ENCODE data around the gene RAD23A.
"Not testable (repeated sequence)": the region's sequence is repeated elsewhere in the genome, so short reads cannot be mapped to it uniquely, and the experiment has no call there.

The RAD23A gene

DNA sequence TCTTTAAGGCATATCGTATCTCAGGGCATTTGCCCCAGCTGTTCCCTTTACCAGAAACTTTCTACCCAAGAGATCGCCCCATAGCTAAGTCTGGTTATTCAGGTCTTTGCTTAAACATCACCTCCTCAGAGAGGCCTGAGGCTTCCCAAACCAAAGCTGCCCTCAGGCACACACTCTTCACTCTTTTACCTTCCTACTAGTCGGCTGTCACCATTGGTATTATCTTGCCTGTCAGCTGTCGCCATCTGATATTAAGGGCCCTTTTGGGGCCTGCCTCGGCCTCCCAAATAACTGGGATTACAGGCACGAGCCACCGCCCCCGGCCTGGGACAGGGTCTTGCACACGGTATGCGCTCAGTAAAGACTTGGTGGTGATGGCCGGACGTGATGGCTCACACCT, 10.3 kb downstream of the RAD23A start:
- no peak for DNase-seq

DNA sequence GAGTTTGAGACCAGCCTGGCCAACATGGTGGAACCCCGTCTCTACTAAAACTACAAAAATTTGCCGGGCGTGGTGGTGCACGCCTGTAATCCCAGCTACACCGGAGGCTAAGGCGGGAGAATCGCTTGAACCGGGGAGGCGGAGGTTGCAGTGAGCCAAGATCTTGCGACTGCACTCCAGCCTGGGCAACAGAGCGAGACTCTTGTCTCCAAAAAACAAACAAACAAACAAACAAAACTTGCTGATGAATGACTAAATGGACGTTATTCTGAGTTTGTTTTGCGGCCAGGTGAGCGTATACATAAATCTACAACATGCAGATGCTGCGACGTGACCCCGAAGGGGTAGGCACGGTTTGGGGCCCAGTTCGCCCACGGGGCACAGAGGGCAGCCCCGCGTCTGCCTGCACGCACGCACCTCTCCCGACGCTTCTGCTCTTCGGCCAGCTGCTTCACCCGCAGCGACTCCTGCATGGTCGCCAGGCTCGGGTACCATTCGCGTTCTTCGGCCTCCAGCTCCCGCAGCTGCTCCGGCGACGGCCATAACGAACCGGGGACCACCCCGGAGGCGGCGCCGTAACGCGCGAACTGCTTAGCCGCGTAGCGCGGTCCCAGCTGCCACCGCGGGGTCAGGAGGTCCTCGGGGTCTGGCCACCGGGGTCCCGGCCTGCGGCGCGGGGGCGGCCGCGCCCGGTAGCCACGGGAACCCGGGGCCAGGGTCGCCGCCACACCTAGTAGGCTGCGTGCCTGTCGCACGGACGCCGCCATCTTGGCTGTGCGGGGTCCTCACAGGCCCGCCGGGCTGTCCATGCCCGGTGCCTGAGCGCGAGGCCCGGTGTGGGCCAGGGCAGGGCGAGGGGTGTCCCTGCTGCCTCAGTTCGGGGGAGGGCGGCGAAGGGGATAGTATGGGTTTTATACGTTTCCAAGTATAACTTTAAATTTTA, 11.1 kb downstream of the RAD23A start, which contains the start of gene GADD45GIP1:
Gene GADD45GIP1 (minus strand): TSS at position 778 of the 943 bp plus-strand sequence. CDS start 11 bp downstream, at position 767.
- DNase-seq, result peak; percentile 87

- DNase-seq, result not testable (repeated sequence)
Measured at GRCh38 chr19:12957389-12957952, 11.8 kb downstream of the RAD23A start.

DNA sequence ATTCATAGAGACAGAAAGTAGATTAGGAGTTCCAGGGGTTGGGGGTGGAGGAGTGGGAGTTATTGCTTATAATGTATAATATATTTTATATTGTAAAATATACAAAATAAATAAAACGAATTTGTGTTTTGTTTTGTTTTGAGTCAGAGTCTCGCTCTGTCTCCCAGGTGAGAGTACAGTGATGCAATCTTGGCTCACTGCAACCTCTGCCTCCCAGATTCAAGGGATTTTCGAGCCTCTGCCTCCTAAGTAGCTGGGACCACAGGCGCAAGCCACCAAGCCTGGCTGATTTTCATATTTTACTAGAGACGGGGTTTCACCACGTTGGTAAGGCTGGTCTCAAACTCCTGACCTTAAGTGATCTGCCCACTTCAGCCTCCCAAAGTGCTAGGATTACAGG, 13.8 kb downstream of the RAD23A start:
- DNase-seq, result no peak

DNA sequence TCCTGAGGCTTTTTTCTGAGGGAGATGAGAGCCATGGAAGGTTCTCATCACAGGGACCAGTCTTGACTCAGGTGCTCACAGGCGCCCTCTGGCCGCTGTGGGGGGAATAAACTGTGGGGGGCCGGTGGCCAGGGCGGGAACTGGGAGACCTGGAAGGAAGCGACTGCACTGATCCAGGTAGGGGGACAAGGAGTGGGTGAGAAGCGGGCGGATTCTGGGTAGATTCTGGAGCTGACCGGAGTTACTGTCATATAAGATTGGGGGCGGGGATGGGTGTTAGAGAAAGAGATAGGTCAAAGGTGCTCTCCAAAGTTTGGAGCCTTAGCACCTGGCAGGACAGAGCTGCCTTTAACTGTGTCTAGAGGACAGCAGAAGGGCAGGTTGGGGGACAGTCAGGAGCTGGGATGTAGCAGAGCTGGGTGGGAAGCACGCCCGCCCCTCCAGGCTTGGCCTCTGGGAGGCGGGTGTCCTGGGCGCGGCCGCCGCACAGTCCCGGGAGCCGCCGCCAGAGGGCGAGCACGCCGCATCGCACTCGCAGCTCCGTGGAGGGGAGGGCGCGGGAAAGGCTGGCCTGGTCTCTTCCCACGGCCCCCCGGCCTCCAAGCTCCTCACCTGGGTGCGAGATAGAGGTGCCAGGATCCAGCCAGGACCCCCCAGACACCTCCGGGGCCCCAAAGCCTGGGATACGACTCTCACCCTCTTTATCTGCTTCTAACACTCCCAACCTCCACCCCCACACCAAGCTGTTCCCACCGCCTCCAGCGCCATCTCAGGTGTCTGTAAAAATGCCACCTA, 19.6 kb downstream of the RAD23A start:
- peak; percentile 84 for DNase-seq

GRCh38 chr19:12965812-12966135, 20.1 kb downstream of the RAD23A start:
- no peak for DNase-seq

- DNase-seq, result no peak
Measured at GRCh38 chr19:12967907-12968306, 22.2 kb downstream of the RAD23A start.

DNA sequence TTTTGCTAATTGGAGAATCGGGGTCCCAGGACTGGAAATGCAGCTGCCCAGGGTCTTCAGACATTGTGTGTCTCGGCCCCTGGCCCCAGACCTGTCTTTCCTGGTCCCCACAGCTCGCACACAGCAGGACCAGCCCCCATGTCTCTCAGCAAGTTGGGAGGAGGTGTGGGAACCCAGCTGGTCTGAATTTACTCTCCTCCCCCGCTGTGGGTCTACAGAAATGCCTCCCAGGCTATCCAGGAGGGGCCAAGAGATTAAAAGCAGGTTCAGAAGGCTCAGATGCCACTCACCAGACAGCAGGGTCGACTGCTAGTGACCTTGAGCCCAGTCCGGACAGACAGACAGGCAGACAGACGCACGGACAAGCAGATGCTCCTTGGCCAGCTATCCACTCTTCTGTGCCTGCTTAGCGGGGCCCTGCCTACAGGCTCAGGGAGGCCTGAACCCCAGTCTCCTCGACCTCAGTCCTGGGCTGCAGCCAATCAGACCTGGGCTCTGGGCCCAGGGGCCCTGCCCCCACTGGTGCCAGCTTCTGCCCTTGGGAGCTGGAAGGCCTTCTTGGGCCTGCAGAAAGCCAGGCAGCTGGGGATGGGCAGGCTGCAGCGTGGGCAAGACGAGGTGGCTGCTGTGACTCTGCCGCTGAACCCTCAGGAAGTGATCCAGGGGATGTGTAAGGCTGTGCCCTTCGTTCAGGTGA, 23.8 kb downstream of the RAD23A start, which contains the start of gene DAND5:
Gene DAND5 (plus strand): TSS at position 285 of the 697 bp plus-strand sequence. CDS start 85 bp downstream, at position 370.
- no peak for DNase-seq

DNA sequence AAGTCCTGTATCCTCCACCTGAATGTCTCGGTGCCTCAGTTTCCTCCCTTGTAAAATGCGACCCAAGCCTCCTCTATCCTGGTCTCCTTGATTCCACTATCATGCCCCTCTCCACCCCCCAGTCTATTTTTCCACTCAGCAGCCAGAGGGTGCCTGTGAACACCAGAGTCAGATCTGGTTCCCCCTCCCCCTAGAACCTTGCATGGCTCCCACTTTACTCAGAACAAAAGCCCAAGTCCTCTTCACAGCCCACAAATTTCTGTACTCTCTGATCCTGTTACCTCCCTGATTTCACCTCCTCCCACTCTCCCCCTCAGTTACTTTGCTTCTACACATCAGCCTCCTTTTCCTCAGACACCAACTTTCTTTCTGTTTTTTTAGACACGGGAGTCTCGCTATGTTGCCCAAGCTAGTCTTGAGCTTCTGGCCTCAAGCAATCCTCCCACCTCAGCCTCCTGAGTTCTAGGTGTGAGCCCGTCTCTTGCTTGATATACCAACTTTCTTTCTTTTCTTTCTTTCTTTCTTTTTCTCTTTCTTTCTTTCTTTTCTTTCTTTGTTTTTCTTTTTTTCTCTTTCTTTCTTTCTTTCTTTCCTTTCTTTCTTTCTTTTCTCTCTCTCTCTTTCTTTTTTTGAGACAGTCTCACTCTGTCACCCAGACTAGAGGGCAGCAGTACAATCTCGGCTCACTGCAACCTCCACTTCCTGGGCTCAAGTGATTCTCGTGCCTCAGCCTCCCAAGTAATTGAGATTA, 24.6 kb downstream of the RAD23A start:
- DNase-seq, result no peak

GRCh38 chr19:12973236-12973635, 27.6 kb downstream of the RAD23A start:
- DNase-seq, result no peak

GRCh38 chr19:12974301-12975220, 28.9 kb downstream of the RAD23A start:
- DNase-seq, result no peak

- no peak for DNase-seq
Measured at GRCh38 chr19:12975221-12975741, 29.6 kb downstream of the RAD23A start.

GRCh38 chr19:12976109-12976508, 30.4 kb downstream of the RAD23A start:
- DNase-seq, result not testable (repeated sequence)

GRCh38 chr19:12979974-12980373, 34.3 kb downstream of the RAD23A start:
- no peak for DNase-seq

- DNase-seq, result no peak
Measured at GRCh38 chr19:12982648-12983047, 37.0 kb downstream of the RAD23A start.

DNA sequence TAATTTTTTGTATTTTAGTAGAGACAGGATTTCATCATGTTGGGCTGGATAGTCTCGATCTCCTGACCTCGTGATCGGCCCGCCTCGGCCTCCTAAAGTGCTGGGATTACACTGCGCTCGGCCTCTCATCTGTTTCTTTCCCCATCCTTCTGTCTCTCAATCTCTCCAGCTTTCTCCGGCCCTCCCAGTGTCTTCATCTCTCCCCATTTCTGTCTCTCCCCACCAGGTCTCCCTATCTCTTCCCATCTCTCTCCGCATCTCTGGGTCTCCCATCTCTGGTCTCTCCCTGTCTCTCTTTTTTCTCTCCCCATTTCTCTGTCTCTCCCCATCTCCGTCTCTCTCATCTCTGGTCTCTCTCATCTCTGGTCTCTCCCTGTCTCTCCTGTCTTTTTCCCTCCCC, 37.4 kb downstream of the RAD23A start:
- no peak for DNase-seq

DNA sequence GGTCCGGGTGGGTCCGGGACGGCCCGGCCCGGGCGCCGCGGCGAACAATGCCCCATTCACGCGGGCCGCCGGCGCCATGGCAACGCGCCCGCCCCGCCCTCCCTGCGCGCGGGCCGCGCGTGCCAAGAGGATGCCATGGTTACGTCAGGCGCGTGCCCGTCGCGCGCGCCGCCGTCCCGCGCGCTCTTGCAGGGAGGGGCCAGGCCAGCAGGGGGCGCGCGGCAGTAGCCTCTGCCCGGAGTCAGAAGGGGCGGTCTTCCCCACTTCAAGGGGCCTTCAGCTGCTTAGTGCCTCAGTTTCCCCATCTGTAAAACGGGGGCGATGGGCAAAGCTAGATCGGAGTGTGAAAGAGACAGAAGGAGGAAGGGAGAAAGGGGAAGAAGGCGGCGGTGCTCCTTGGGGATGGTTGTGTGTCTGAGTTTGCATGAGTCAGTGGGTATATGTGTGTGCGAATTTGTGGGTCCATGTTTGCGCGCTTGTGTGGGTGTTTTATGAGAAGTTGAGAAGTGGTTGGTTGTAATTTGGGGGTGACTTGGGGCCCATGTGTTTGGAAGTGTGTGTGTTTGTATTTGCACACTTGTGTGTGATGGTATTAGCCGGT, 38.0 kb downstream of the RAD23A start:
- DNase-seq, result peak; percentile 86

GRCh38 chr19:12984143-12984627, 38.5 kb downstream of the RAD23A start:
- DNase-seq, result no peak

- DNase-seq, result no peak
Measured at GRCh38 chr19:12984683-12985048, 39.0 kb downstream of the RAD23A start.

Measured in right hindlimb (tissue), 1 donor.